ENCODE measurements around the gene PCDHB12.
"Not testable (repeated sequence)": the region's sequence is repeated elsewhere in the genome, so short reads cannot be mapped to it uniquely, and the experiment has no call there.

PCDHB12 gene

GRCh38 chr5:141208478-141208877 lies at the start of gene PCDHB12:
Gene PCDHB12, plus strand, starts transcription at chr5:141208719. Its CDS starts 189 bp downstream, at chr5:141208908.
- no peak for DNase-seq (ENCODE audit: low read depth in 2 of 2)

GRCh38 chr5:141172381-141173204 lies 35.9 kb upstream of the PCDHB12 start, which contains the start of gene PCDHB7:
Gene PCDHB7, plus strand, starts transcription at chr5:141172644. Its CDS starts 192 bp downstream, at chr5:141172836.
- no peak for DNase-seq (ENCODE audit: low read depth in 2 of 2)

- DNase-seq (ENCODE audit: low read depth in 2 of 2), result not testable (repeated sequence)
Observed at GRCh38 chr5:141174291-141175104, 34.0 kb upstream of the PCDHB12 start.

GRCh38 chr5:141175933-141176332 lies 32.6 kb upstream of the PCDHB12 start:
- DNase-seq (ENCODE audit: low read depth in 2 of 2), result no peak

GRCh38 chr5:141177577-141178191 lies 30.8 kb upstream of the PCDHB12 start, which contains the start of gene PCDHB8:
Gene PCDHB8, plus strand, starts transcription at chr5:141177790. Its CDS starts 245 bp downstream, at chr5:141178035.
- DNase-seq (ENCODE audit: low read depth in 2 of 2), result not testable (repeated sequence)

- DNase-seq (ENCODE audit: low read depth in 2 of 2), result not testable (repeated sequence)
Observed at GRCh38 chr5:141179371-141179770, 29.1 kb upstream of the PCDHB12 start.

GRCh38 chr5:141179876-141180275 lies 28.6 kb upstream of the PCDHB12 start:
- DNase-seq (ENCODE audit: low read depth in 2 of 2), result not testable (repeated sequence)

- no peak for DNase-seq (ENCODE audit: low read depth in 2 of 2)
Observed at GRCh38 chr5:141180313-141180712, 28.2 kb upstream of the PCDHB12 start.

- no peak for DNase-seq (ENCODE audit: low read depth in 2 of 2)
Observed at GRCh38 chr5:141182248-141182647, 26.3 kb upstream of the PCDHB12 start, which contains the start of gene PCDHB16. Gene PCDHB16, plus strand, starts transcription at chr5:141182387. Its CDS starts 173 bp downstream, at chr5:141182560.

GRCh38 chr5:141184117-141184855 lies 24.2 kb upstream of the PCDHB12 start:
- not testable (repeated sequence) for DNase-seq (ENCODE audit: low read depth in 2 of 2)

GRCh38 chr5:141186897-141187512 lies 21.5 kb upstream of the PCDHB12 start, which contains the start of gene PCDHB9:
Gene PCDHB9, plus strand, starts transcription at chr5:141187161. Its CDS starts 158 bp downstream, at chr5:141187319.
- DNase-seq (ENCODE audit: low read depth in 2 of 2), result no peak

GRCh38 chr5:141188682-141189081 lies 19.8 kb upstream of the PCDHB12 start:
- DNase-seq (ENCODE audit: low read depth in 2 of 2), result not testable (repeated sequence)

GRCh38 chr5:141189131-141189530 lies 19.4 kb upstream of the PCDHB12 start:
- not testable (repeated sequence) for DNase-seq (ENCODE audit: low read depth in 2 of 2)

GRCh38 chr5:141192110-141192725 lies 16.3 kb upstream of the PCDHB12 start, which contains the start of gene PCDHB10:
Gene PCDHB10, plus strand, starts transcription at chr5:141192353. Its CDS starts 200 bp downstream, at chr5:141192553.
- DNase-seq (ENCODE audit: low read depth in 2 of 2), result no peak

- not testable (repeated sequence) for DNase-seq (ENCODE audit: low read depth in 2 of 2)
Observed at GRCh38 chr5:141194332-141194731, 14.2 kb upstream of the PCDHB12 start.

- DNase-seq (ENCODE audit: low read depth in 2 of 2), result no peak
Observed at GRCh38 chr5:141196363-141196762, 12.2 kb upstream of the PCDHB12 start.

- no peak for DNase-seq (ENCODE audit: low read depth in 2 of 2)
Observed at GRCh38 chr5:141199359-141200235, 8.9 kb upstream of the PCDHB12 start, which contains the start of gene PCDHB11. Gene PCDHB11, plus strand, starts transcription at chr5:141199627. Its CDS starts 148 bp downstream, at chr5:141199775.

- DNase-seq (ENCODE audit: low read depth in 2 of 2), result not testable (repeated sequence)
Observed at GRCh38 chr5:141201126-141201525, 7.4 kb upstream of the PCDHB12 start.

GRCh38 chr5:141201646-141202045 lies 6.9 kb upstream of the PCDHB12 start:
- DNase-seq (ENCODE audit: low read depth in 2 of 2), result not testable (repeated sequence)

All from stimulated activated CD8-positive, alpha-beta memory T cell treated with anti-CD3 and anti-CD28 coated beads, Interleukin-15, amount 100 ng/mL, for 48 hours (primary cell).